K562 (cell line): ENCODE measurements around the gene MDP1. TPM values are rescaled to one million over a fixed set of nuclear protein-coding genes. Genes with fewer than 3 reads are reported as not detected.

Experiments
- ADNP ChIP-seq: fragments of 200-800 bp; sonication (Bioruptor generic); IDR thresholded peaks from 2 replicates; pipeline ENCODE4 v1.6.1; 2016; ENCODE audit warnings: missing genetic modification characterization, missing compliant biosample characterization
- CBFB ChIP-seq: sonication (generic); formaldehyde crosslinking; IDR thresholded peaks from 2 replicates; pipeline ENCODE4 v1.4.0; 2020; ENCODE audit warnings: mild to moderate bottlenecking, missing genetic modification reagents
- FOXA1 ChIP-seq: fragments of 450-650 bp; IDR thresholded peaks from 2 replicates; pipeline ENCODE4 v1.6.1; 2016; ENCODE audit warnings: mild to moderate bottlenecking, borderline replicate concordance
- HNRNPL ChIP-seq: fragments of 200-400 bp; formaldehyde crosslinking; IDR thresholded peaks from 2 replicates; pipeline ENCODE4 v1.6.1; 2017; ENCODE audit warnings: low read depth, mild to moderate bottlenecking, low read length
- NFIC ChIP-seq: fragments of 450-650 bp; IDR thresholded peaks from 2 replicates; pipeline ENCODE4 v1.6.1; 2017; ENCODE audit warnings: mild to moderate bottlenecking, inconsistent platforms
- NFIX ChIP-seq: fragments of 250-450 bp; sonication (Bioruptor Pico); IDR thresholded peaks from 2 replicates; pipeline ENCODE4 v1.4.0; 2020; ENCODE audit warnings: low read depth, mild to moderate bottlenecking, moderate library complexity
- NRF1 ChIP-seq, 2 experiments: fragments of 450-650 bp; IDR thresholded peaks in 1 of 2; conservative IDR thresholded peaks in 1 of 2; 2 replicates each; pipeline ENCODE4 v1.6.1; 2014; ENCODE audit warnings: mild to moderate bottlenecking in 2 of 2
- PHF20 ChIP-seq: fragments of 450-650 bp; IDR thresholded peaks from 2 replicates; pipeline ENCODE4 v1.6.1; 2018; ENCODE audit not compliant: partially characterized antibody
- PRMT5 ChIP-seq: sonication (generic); formaldehyde crosslinking; IDR thresholded peaks from 2 replicates; pipeline ENCODE4 v1.5.0; 2020; ENCODE audit warnings: missing genetic modification reagents
- PTBP1 ChIP-seq: fragments of 200-400 bp; formaldehyde crosslinking; IDR thresholded peaks from 2 replicates; pipeline ENCODE4 v1.6.1; 2017; ENCODE audit warnings: low read depth, low read length
- RFX1 ChIP-seq: fragments of 450-650 bp; IDR thresholded peaks from 2 replicates; pipeline ENCODE4 v1.6.1; 2016; ENCODE audit warnings: mild to moderate bottlenecking, moderate library complexity
- SETDB1 ChIP-seq: IDR thresholded peaks from one replicate; pipeline ENCODE4 v1.6.1; 2012; ENCODE audit warnings: low read length, control low read depth, inconsistent platforms
- SIN3B ChIP-seq: fragments of 450-650 bp; IDR thresholded peaks from 2 replicates; pipeline ENCODE4 v1.6.1; 2017; ENCODE audit warnings: low read depth, mild to moderate bottlenecking, moderate library complexity
- TCF7L2 ChIP-seq: fragments of 150-350 bp; IDR thresholded peaks from 2 replicates; pipeline ENCODE4 v1.6.1; 2016; ENCODE audit warnings: low read depth, mild to moderate bottlenecking, low read length, moderate library complexity
- XRCC5 ChIP-seq: fragments of 200-400 bp; formaldehyde crosslinking; IDR thresholded peaks from 2 replicates; pipeline ENCODE4 v1.6.1; 2017; ENCODE audit warnings: low read depth, mild to moderate bottlenecking, low read length
- YBX1 ChIP-seq: fragments of 450-650 bp; IDR thresholded peaks from 2 replicates; pipeline ENCODE4 v1.7.1; 2016; ENCODE audit warnings: mild to moderate bottlenecking
- ZBTB2 ChIP-seq: fragments of 450-650 bp; IDR thresholded peaks from 2 replicates; pipeline ENCODE4 v1.6.1; 2016; ENCODE audit warnings: antibody characterized with exemption
- ZFP91 ChIP-seq: sonication (generic); formaldehyde crosslinking; IDR thresholded peaks from 2 replicates; pipeline ENCODE4 v1.8.0; 2022; ENCODE audit warnings: mild to moderate bottlenecking, missing genetic modification reagents
- ZNF140 ChIP-seq: fragments of 250-450 bp; sonication (Bioruptor Pico); IDR thresholded peaks from 2 replicates; pipeline ENCODE4 v1.8.0; 2021; ENCODE audit warnings: moderate library complexity, mild to moderate bottlenecking, inconsistent platforms
- ZNF212 ChIP-seq: fragments of 450-650 bp; formaldehyde crosslinking; IDR thresholded peaks from 2 replicates; pipeline ENCODE4 v1.4.0; 2020; ENCODE audit warnings: mild to moderate bottlenecking
- ZNF232 ChIP-seq: sonication (generic); formaldehyde crosslinking; IDR thresholded peaks from 2 replicates; pipeline ENCODE4 v1.8.0; 2022; ENCODE audit warnings: mild to moderate bottlenecking, missing genetic modification reagents
- ZNF253 ChIP-seq: fragments of 250-450 bp; sonication (Bioruptor Pico); conservative IDR thresholded peaks from 2 replicates; pipeline ENCODE4 v1.6.1; 2021; ENCODE audit warnings: mild to moderate bottlenecking
- ZNF76 ChIP-seq: fragments of 250-450 bp; sonication (Bioruptor Pico); IDR thresholded peaks from 2 replicates; pipeline ENCODE4 v1.4.0; 2020; ENCODE audit warnings: mild to moderate bottlenecking, moderate library complexity, borderline replicate concordance
- ZNF780A ChIP-seq: fragments of 250-450 bp; sonication (Bioruptor Pico); IDR thresholded peaks from 2 replicates; pipeline ENCODE4 v1.5.0; 2021; ENCODE audit warnings: mild to moderate bottlenecking
- polyA plus RNA-seq, 8 experiments: library from polyadenylated mRNA; depleted of rRNA in 4 of 8; stranded (reverse) in 5 of 8; unstranded in 3 of 8; fragments of >200 nt; fragmentation: Nextera tagmentation in 2 of 8; fragmentation: Illumina TruSeq in 1 of 8; extraction: Ambion mirVana in 2 of 8; extraction: Trizol in 1 of 8; gene quantifications; 2 replicates each; pipeline versions ENCODE4 v1.2.1 to v1.2.3, GENCODE V29; 2011 to 2014; ENCODE audit warnings: inconsistent platforms in 1 of 8, missing spikeins in 1 of 8
- total RNA-seq, 7 experiments: library from RNA; depleted of rRNA in 6 of 7; stranded (reverse); fragments of >200 nt in 6 of 7; fragmentation: Illumina TruSeq in 2 of 7; extraction: Trizol in 2 of 7; gene quantifications; 2 replicates each; pipeline versions ENCODE4 v1.2.1 to v1.2.3, GENCODE V29; 2011 to 2021; ENCODE audit warnings: low replicate concordance in 1 of 7
- TF ChIP-seq, protein P1 (sequence below): sonication (generic); formaldehyde crosslinking; IDR thresholded peaks from 2 replicates; pipeline ENCODE4 v1.8.1; 2023; ENCODE audit warnings: mild to moderate bottlenecking, missing genetic modification reagents

The MDP1 gene
- total and polyA plus RNA-seq, 9 of the 15 experiments (the other 6 are each of a cell fraction or from before 2014, with no cell fraction given): 2.7 to 29.6 (median 11.0) TPM

GRCh38 chr14:24255931-24256711 lies 40.3 kb upstream of the MDP1 start (continued):
- TF ChIP-seq, protein P1, sequence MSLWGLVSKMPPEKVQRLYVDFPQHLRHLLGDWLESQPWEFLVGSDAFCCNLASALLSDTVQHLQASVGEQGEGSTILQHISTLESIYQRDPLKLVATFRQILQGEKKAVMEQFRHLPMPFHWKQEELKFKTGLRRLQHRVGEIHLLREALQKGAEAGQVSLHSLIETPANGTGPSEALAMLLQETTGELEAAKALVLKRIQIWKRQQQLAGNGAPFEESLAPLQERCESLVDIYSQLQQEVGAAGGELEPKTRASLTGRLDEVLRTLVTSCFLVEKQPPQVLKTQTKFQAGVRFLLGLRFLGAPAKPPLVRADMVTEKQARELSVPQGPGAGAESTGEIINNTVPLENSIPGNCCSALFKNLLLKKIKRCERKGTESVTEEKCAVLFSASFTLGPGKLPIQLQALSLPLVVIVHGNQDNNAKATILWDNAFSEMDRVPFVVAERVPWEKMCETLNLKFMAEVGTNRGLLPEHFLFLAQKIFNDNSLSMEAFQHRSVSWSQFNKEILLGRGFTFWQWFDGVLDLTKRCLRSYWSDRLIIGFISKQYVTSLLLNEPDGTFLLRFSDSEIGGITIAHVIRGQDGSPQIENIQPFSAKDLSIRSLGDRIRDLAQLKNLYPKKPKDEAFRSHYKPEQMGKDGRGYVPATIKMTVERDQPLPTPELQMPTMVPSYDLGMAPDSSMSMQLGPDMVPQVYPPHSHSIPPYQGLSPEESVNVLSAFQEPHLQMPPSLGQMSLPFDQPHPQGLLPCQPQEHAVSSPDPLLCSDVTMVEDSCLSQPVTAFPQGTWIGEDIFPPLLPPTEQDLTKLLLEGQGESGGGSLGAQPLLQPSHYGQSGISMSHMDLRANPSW: no peak
- TF ChIP-seq ZNF212 (CRISPR knock-in tag) (no peak), ZFP91 (CRISPR knock-in tag) (no peak), ZNF780A (no peak), YBX1 (no peak), ADNP (tag) (no peak), PTBP1 (0 out of 2 replicates have a peak, but pooled peaks have one; percentile 36), NRF1 (conservative IDR thresholded peaks at IDR 0.05 in 1 of 2, IDR thresholded peaks at IDR 0.05 in 1 of 2) (0 out of 4 replicates have a peak, but pooled peaks of 1 of the 2 experiments have one; percentile 14), NFIC (peak; percentile 88), ZNF140 (no peak), PRMT5 (CRISPR knock-in tag) (no peak), ZBTB2 (no peak; the same call in 1 of the 2 replicates), HNRNPL (no peak), ZNF232 (no peak), SIN3B (no peak), NFIX (CRISPR knock-in tag) (no peak), TCF7L2 (no peak), XRCC5 (no peak), CBFB (CRISPR knock-in tag) (no peak), PHF20 (no peak), FOXA1 (no peak), SETDB1 (no peak), ZNF253 (CRISPR knock-in tag) (no peak), RFX1 (no peak), ZNF76 (CRISPR knock-in tag) (no peak)
